ENCODE data around the gene NUP210L.
"Not testable (repeated sequence)": the region's sequence is repeated elsewhere in the genome, so short reads cannot be mapped to it uniquely, and the experiment has no call there.

The NUP210L gene

DNA sequence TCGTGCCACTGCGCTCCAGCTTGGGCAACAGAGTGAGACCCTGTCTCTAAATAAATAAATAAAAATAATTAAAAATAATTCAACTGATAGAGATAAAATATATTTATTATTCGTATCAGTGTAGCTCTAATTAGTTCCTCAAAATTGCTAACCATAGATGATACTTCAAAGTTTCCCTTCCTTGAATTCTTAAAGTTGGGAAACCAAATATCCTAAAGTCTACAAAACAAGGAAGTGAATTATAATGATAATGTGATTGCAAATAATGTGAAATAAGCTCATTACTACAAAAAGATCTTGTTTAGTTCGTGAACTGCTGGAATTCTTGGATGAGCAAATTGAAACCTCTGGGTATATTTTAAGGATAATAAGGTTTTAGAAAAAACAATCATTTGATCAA, 60.5 kb downstream of the NUP210L start:
- FAIRE-seq: peak; percentile 17

DNA sequence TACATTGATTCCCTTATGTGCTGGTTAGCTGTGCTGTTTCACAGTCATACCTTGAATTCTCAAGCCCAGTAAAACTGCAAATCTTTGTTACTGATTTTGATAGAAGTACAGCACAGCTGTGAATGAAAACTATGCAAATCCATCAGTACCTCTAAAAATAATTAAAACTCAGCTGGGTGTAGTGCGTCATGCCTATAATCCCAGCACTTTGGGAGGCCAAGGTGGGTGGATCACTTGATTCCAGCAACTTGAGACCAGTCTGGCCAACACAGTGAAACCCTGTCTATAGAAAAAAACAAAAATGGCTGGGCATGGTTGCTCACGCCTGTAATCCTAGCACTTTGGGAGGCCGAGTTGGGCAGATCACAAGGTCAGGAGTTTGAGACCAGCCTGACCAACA, 61.2 kb downstream of the NUP210L start:
- FAIRE-seq: no peak

DNA sequence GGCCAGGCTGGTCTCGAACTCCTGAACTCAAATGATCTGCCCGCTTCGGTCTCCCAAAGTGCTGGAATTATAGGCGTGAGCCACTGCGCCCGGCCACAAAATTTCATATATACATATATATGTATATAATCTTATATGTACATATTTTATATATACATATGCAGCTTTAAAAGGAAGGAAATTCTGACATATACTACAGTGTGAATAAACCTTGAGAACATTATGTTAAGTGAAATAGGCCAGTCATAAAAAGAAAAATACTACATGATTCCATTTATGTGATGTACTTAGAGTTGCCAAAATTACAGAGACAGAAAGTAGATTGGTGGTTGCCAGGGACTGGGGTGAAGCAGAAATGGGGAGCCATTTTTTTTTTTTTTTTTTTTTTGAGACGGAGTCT, 63.2 kb downstream of the NUP210L start:
- FAIRE-seq: no peak

DNA sequence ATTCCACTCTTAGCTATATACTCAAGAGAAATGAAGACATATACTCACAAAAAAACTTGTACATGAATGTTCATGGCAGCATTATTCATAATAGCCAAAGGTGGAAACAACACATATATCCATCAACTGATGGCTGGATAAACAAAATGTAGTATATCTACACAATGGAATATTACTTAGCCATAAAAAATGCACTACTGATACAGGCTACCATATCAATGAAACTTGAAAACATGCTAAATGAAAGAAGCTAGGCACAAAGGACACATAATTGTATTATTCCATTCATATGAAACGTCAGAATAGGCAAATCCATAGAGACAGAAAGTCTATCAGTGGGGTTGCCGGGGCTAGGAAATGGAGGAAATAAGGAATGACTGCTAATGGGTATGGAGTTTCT, 67.3 kb downstream of the NUP210L start:
- no peak for FAIRE-seq

DNA sequence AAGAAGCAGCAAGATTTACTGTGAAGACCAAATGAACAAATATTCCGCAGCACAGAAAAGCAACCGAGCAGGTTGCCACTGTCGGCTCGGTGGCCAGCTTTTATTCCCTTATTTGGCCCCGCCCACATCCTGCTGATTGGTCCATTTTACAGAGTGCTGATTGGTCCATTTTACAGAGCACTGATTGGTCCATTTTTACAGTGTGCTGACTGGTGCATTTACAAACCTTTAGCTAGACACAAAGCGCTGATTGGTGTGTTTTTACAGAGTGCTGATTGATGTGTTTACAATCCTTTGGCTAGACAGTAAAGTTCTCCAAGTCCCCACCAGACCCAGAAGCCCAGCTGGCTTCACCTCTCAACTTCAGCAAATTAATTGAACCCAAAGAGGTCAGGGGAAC, 71.8 kb downstream of the NUP210L start:
- FAIRE-seq: not testable (repeated sequence)

DNA sequence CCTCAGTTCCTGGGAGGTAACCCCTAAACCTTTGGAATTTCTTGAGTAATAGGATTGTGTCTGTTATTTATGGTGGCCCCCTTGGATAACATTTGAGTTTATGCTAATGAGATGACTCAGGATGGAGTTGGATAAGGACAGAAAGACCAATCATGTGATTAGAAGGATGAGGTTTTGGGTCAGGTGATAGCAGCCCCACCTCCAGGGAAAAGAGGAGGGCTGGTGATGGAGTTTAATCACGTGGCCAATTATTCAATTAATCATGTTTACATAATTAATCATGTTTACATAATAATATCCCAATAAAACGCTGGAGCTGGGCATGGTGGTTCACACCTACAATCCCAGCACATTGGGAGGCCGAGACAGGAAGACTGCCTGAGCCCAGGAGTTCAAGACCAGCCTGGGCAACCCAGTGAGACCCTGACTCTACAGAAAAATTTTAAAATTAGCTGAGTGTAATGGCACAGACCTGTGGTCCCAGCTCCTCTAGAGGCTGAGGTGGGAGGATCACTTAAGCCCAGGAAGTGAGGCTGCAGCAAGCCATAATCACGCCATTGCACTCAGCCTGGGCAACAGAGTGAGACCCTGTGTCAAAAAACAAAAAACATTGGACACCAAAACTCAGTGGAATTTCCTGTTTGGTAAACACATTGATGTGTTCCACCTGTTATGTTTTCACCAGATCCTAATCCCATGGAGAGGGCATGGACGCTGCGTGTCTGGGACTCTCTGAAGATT, 73.3 kb downstream of the NUP210L start:
- no peak for FAIRE-seq

DNA sequence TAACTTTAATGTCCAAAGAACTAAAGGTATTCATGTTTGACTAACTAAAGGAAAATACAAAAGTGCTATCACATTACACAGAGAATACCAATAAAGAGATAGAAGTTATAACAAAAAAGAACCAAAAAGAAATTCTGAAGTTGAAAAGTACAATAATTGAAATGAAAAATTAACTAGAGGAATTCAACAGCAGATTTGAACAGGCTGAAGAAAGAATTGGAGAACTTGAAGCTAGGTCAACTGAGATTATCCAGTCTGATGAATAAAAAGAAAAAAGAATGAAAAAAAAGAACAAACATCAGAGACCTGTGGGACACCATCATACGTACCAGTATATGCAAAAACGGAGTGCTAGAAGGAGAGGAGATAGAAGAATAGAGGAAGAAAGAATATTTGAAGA, 78.5 kb downstream of the NUP210L start:
- FAIRE-seq: no peak

DNA sequence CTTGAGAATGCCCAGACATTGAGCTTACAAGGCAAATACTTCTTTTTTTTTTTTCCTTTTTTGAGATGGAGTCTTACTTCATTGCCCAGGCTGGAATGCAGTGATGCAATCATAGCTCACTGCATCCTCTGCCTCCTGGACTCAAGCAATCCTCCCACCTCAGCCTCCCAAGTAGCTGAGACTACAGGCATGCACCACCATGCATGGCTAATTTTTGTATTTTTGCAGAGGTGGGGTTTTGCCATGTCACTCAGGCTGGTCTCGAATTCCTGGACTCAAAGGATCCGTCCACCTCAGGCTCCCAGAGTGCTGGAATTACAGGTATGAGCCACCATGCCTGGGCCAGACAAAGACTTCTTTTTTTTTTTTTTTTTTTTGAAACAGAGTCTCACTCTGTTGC, 79.1 kb downstream of the NUP210L start:
- FAIRE-seq: no peak

DNA sequence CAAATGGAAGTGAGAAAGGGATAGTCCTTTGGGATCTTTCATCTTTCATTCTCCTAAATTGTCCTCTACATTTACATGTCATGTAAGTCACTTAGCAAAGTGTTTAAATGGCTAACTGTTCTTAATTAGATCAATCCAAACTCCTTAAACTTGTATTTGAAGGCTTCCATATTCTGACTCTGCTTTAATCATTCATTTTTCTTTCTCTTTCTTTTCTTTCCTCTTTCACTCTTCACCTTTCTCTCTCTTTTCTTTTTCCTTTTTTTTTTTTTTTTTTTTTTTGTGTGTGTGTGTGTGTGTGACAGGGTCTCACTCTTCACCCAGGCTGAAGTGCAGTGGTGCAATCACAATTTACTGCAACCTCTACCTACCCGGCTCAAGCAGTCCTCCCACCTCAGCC, 92.6 kb downstream of the NUP210L start:
- no peak for FAIRE-seq

DNA sequence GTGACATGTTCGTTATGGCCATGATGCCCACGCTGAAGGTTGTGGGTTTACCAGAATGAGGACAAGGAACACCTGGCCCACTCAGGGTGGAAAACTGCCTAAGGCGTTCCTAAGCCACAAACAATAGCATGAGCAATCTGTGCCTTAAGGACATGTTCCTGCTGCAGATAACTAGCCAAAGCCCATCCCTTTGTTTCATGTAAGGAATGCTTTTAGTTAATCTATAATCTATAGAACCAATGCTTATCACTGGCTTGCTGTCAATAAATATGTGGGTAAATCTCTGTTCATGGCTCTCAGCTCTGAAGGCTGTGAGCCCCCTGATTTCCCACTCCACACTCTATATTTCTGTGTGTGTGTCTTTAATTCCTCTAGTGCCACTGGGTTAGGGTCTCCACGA, 107.4 kb downstream of the NUP210L start:
- not testable (repeated sequence) for FAIRE-seq

DNA sequence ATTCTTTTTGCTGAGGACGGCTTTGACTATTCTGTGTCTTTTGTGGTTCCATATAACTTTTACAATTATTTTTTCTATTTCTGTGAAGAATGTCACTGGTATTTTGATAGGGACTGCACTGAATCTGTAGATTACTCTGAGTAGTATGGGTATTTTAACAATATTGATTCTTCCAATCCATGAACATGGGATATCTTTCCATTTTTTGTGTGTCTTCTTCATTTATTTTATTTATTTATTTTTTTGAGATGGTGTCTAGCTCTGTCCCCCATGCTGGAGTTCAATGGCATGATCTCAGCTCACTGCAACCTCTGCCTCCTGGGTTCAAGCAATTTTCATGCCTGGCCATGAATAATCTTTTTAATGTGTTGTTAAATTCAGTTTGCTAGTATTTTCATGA, 121.2 kb downstream of the NUP210L start:
- FAIRE-seq: not testable (repeated sequence)

DNA sequence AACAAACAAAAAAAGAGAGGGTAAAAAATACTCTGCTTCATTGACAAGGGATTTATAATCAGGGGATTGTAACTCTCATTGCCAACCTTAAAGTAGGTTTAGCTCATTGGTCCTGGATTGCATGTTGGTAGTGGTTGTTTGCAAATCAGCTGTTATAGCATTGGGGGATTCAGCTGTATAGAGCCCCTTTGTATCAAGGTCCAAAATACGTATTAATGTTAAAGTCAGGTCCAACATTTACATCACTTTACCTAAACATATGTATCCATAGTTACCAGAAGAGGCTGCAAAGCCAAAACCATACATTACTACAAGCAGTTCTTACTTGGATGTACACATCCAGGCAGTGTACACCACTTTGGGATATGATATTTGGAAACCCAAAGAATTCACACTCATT, 134.9 kb downstream of the NUP210L start:
- FAIRE-seq: no peak

DNA sequence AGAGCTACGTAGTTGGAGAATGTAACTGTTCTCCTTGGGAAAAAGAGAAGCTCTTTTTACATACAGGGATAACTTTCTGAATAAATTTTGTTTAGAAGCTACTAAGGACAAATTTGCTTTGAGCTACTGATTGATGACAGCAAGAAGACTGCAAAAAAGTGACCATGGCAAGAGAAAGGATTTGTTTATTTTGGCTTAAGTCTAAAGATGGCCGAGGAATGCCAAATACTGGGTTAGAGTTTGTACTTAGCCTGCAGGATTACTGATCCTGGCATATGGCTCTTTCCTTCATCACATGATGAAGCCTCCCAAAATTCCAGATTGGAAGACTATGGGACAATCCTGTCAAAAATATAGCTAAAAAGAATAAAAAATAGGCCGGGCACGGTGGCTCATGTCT, 135.6 kb downstream of the NUP210L start:
- FAIRE-seq: no peak

DNA sequence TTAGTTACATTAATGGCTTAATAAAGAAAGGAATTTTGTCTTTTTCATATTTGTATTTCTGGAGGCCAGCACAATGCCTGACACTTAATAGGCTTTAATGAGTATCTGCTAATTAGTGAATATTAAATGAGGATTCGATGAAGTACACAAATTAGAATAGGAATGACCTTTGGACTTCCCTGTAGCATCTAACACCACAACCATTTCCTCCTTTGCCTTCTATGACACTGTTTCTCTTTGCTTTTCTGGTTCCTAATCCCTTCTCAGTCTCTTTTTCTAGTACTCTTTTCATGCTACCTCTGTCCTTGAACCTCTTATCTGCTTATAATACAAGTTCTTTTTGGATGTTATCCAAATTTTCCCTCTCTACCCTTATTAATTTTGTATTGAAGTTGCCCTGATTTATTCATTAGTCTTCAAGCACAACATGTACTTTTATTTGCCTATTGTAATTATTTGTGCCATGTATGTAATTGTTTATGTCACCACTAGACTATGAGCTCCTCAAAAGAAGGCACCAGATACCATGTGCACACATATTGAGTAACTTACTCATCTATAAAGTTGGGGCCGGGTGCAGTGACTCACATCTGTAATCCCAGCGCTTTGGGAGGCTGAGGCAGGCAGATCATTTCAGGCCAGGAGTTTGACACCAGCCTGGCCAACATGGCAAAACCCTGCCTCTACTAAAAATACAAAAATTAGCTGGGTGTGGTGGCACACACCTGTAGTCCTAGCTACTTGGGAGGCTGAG, 140.5 kb downstream of the NUP210L start:
- FAIRE-seq: no peak

DNA sequence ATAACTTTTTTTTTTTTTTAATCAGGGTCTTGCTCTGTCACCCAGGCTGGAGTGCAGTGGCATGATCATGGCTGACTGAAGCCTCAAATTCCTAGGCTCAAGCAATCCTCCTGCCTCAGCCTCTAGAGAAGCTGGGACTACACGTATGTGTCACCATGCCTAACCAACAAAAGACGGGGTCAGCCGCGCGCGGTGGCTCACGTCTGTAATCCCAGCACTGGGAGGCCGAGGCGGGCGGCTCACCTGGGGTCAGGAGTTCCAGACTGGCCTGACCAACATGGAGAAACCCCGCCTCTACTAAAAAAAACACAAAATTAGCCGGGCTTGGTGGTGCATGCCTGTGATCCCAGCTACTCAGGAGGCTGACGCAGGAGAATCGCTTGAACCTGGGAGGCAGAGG, 142.3 kb downstream of the NUP210L start:
- not testable (repeated sequence) for FAIRE-seq

DNA sequence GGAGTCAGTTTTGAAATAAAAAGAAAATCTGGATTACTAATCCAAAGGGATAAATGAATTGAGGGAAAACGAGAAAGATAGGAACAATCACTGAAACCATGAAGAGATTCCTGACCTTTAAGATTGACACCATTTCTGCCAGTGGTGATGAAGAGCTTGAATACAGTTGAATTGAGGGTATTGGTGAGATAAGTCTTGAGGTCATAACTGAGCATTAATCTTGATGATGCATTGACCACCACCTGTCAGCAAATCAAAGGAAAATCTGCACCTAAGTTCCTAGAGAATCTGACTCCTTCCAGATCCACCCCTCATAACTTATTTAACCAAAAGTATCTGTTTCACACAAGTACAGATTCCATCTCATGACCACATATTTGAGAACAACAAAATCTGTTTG, 142.7 kb downstream of the NUP210L start:
- FAIRE-seq: no peak

DNA sequence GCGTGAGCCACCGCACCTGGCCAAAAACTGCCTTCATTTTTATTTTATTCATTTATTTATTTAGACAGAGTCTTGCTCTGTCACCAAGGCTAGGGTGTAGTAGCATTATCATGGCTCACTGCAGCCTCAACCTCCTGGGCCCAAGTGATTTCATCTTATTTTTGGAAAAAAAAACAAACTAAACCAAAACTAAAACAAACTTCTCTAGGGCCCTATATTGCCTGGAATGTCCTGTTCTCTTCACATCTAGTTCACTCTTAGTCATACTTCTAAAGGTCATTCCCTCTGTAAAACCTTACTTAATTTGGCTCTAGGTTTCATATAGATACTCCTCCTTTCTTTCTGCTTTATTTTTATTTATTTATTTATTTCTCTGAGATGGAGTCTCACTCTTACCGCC, 148.7 kb downstream of the NUP210L start:
- FAIRE-seq: no peak

DNA sequence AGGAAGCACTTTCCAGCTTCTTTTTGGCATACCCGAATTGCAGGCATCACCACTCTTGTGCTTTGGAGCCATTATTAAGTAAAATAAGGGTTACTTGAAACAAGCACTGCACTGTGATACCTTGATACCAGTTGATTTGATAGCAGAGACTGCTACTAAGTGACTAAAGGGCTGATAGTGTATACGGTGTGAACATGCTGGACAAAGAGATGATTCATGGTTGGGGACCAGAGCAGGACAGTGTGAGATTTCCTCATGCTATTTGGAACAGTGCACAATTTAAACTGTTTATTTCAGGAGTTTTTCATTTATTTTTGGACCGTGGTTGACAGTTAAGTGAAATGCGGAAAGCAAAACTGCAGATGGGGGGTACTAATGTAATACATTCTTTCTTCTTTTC, 154.5 kb downstream of the NUP210L start:
- FAIRE-seq: no peak

DNA sequence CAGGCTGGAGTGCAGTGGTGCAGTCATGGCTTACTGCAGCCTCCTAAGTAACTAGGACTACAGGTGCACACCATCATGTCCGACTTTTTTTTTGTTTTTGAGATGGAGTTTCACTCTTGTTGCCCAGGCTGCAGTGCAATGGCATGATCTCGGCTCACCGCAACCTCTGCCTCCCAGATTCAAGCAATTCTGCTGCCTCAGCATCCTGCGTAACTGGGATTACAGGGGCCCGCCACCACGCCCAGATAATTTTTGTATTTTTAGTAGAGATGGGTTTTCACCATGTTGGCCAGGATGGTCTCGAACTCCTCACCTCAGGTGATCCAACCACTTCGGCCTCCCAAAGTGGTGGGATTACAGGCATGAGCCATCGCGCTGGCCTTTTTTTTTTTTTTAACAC, 158.0 kb downstream of the NUP210L start:
- FAIRE-seq: not testable (repeated sequence)

DNA sequence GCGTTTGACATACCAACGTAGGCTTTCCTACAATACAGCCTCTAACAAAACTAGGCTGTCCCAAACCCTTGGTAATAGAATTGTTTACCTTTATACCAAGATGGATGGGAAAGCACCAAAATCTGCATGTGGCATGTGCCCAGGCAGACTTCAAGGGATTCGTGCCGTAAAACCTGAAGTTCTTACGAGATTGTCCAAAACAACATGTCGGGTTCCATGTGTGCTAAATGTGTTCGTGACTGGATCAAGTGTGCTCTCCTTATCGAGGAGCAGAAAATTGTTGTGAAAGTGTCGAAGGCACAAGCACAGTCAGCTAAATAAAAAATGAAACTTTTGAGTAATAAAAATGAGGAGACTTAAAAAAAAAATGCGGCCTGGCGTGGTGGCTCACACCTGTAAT, 159.2 kb downstream of the NUP210L start:
- no peak for FAIRE-seq

DNA sequence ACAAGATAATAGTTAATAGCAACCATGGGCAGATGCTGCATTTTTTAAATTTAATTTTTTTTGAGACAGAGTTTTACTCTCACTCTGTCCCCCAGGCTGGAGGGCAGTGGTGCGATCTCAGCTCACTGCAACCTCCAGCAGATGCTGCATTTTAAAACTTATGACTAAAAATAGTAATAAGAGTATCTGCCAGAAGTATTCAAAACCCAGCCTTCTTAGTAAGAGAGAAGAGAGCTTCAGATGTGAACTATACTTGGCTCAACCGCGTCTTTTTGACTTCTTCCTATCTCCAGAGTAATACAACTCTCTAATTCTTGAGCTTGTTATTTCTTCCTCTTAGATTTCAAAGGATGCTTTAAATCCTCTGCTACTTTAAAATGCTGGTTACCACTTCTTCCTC, 159.7 kb downstream of the NUP210L start:
- no peak for FAIRE-seq

DNA sequence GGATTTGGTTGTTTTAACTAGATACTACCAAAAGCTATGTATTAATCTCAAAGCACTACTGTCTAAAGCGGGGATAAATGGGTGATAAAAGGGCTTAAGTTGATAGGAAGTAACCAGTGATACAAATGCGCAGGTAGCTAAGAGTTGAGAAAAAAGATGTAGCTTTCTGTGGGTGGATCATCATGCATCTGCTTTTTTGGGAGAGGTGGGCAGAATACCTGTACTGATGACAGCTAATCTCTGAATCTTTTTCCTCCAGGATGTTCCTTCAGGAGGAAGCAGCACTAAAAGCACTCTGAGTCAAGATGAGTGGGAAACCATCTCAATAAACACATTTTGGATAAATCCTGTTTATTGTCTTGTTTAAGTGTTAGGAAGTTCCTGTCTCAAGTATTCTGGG, 163.1 kb downstream of the NUP210L start:
- no peak for FAIRE-seq

DNA sequence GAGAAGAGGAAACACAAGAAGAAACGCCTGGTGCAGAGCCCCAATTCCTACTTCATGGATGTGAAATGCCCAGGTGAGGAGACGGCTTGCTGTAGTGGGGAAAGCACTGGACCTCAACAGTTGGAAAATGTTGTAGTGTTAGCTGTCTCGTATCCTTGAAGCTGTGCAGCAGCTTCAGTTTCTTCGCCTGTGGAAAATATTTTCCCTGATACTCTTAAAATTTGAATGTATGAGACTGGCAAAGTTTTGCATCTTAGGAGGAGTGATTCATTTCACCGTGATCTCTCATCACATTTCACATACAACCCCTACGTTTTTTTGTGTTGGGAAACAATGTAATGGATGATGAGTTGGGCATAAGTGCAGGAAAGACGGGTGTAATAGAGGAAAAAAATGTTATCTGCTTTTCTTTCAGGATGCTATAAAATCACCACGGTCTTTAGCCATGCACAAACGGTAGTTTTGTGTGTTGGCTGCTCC, 163.7 kb downstream of the NUP210L start:
- FAIRE-seq: no peak

DNA sequence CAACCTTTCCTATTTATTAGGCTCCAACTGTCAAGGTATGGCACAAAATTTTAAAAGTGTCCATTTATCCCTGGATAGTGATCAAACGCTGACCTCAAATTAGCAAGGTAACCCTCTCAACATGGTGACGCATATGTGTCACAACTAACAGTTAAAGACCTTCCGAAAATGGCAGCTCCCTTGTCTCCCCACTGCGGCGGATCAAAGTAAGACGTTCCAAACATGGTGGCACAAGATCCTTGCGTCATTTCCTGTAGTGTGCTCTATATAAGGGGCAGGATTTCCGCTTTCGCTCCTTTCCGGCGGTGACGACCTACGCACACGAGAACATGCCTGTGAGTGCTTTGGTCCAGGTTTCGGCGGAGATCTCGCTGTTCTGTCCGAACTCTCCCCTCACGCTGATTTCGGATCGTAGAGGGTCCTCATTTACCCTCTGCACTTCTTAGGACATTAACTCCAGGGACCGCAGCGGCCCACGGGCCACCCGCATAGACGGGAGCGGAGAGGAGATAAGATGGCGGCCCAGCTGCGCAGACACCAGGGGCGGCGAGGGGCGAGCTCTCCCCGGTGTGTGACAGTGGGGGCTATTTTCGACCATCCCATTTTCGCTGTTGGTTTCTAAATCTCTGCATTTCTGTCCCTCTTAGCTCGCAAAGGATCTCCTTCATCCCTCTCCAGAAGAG, 164.3 kb downstream of the NUP210L start, which contains the start of gene RPS27:
RPS27 (plus strand) TSS at position 295 of the 683 bp plus-strand sequence; CDS start at position 330, 35 bp downstream.
- peak; percentile 97 for FAIRE-seq

All from G401.6 (cell line).